ENCODE measurements around the gene RNASET2. TPM values are rescaled to one million over a fixed set of nuclear protein-coding genes. Genes with fewer than 3 reads are reported as not detected.

Gene RNASET2
- total RNA-seq, 4 donors from 2014 or later = 121 to 191 (median 176) TPM

- Histone ChIP-seq H3K36me3 (no peaks in the 10 kb centered on the region), H3K9me3 (no peaks in the 10 kb centered on the region), H3K4me1 (peaks cover 7 to 21% (median 20%) of the 10 kb centered on the region in 4 donors), H3K27me3 (no peaks in the 10 kb centered on the region), H3K4me3 (peak overlapping the region; percentile 54 to 100 (median 94)), H3K27ac (peak overlapping the region; percentile 82 to 91 (median 85))
- peak; percentile 69 for DNase-seq
- in situ Hi-C loops (cut with MboI; ENCODE audit: low pct_ligation_motif_present in 1 of 4, low pct_unique_long_range_greater_than_20kb in 1 of 4, low sequenced_read_pairs in 3 of 4) (loop anchor here in 3 of 4 donors (10.0 to 25.0 kb wide), 3 partner anchors 137 to 361 kb away; partner anchors contain the start of gene RPS6KA2 (in 1 of the 3)), intact Hi-C loops (cut with DNase I; ENCODE audit: low total_unique reads) (no loop called here)
- WGBS, 2 donors (ENCODE audit: low coverage in 1 of 2) = 6% methylated on average over 37 of the region's 38 CpGs; no CpG with 5 or more reads in 1 of the 2 donors
- TF ChIP-seq POLR2AphosphoS5 (IDR thresholded peaks at IDR 0.05) = no peak
- TF ChIP-seq, protein P1, sequence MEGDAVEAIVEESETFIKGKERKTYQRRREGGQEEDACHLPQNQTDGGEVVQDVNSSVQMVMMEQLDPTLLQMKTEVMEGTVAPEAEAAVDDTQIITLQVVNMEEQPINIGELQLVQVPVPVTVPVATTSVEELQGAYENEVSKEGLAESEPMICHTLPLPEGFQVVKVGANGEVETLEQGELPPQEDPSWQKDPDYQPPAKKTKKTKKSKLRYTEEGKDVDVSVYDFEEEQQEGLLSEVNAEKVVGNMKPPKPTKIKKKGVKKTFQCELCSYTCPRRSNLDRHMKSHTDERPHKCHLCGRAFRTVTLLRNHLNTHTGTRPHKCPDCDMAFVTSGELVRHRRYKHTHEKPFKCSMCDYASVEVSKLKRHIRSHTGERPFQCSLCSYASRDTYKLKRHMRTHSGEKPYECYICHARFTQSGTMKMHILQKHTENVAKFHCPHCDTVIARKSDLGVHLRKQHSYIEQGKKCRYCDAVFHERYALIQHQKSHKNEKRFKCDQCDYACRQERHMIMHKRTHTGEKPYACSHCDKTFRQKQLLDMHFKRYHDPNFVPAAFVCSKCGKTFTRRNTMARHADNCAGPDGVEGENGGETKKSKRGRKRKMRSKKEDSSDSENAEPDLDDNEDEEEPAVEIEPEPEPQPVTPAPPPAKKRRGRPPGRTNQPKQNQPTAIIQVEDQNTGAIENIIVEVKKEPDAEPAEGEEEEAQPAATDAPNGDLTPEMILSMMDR (IDR thresholded peaks at IDR 0.05) = peak; percentile 17 to 58 (median 50)
These were observed 41.5 kb upstream of the RNASET2 start for GRCh38 chr6:166997768-166998255.

GRCh38 chr6:166997348-166997747 is 41.0 kb upstream of the RNASET2 start:
- no peaks in the 10 kb centered on the region for H3K9me3 ChIP-seq
- H3K36me3 ChIP-seq = no peaks in the 10 kb centered on the region
- no peak overlapping the region for H3K4me3 ChIP-seq
- WGBS, 2 donors (ENCODE audit: low coverage in 1 of 2) = 80% methylated on average over 1 to 3 of the region's 3 CpGs
- in situ Hi-C loops (cut with MboI; ENCODE audit: low pct_ligation_motif_present in 1 of 4, low pct_unique_long_range_greater_than_20kb in 1 of 4, low sequenced_read_pairs in 3 of 4) (loop anchor here in 3 of 4 donors (10.0 to 25.0 kb wide), 3 partner anchors 137 to 360 kb away; partner anchors contain the start of gene RPS6KA2 (in 1 of the 3)), intact Hi-C loops (cut with DNase I; ENCODE audit: low total_unique reads) (no loop called here)
- H3K27ac ChIP-seq = no peak overlapping the region
- H3K27me3 ChIP-seq = no peaks in the 10 kb centered on the region
- H3K4me1 ChIP-seq = peaks cover 7 to 21% (median 20%) of the 10 kb centered on the region in 4 donors
- TF ChIP-seq POLR2AphosphoS5 (IDR thresholded peaks at IDR 0.05) (no peak), EP300 (IDR thresholded peaks at IDR 0.05; ENCODE audit: low read depth) (no peak), POLR2A (IDR thresholded peaks at IDR 0.05) (no peak)
- TF ChIP-seq, protein P1 (IDR thresholded peaks at IDR 0.05) = no peak
- no peak for DNase-seq

- in situ Hi-C loops (cut with MboI; ENCODE audit: low pct_ligation_motif_present in 1 of 4, low pct_unique_long_range_greater_than_20kb in 1 of 4, low sequenced_read_pairs in 3 of 4) (loop anchor here in 3 of 4 donors (10.0 to 25.0 kb wide), 3 partner anchors 138 to 359 kb away; partner anchors contain the start of gene RPS6KA2 (in 1 of the 3)), intact Hi-C loops (cut with DNase I; ENCODE audit: low total_unique reads) (no loop called here)
- no peak for DNase-seq
- Histone ChIP-seq H3K4me1 (peaks cover 7 to 19% (median 16%) of the 10 kb centered on the region in 4 donors), H3K4me3 (no peak overlapping the region), H3K9me3 (no peaks in the 10 kb centered on the region), H3K36me3 (no peaks in the 10 kb centered on the region), H3K27me3 (no peaks in the 10 kb centered on the region), H3K27ac (no peak overlapping the region)
- TF ChIP-seq, protein P1 (IDR thresholded peaks at IDR 0.05) = no peak
- TF ChIP-seq POLR2A (IDR thresholded peaks at IDR 0.05) (no peak), POLR2AphosphoS5 (IDR thresholded peaks at IDR 0.05) (no peak), EP300 (IDR thresholded peaks at IDR 0.05; ENCODE audit: low read depth) (no peak)
- WGBS, 2 donors (ENCODE audit: low coverage in 1 of 2) = 92 to 93% methylated on average over 7 of the region's 7 CpGs
These were observed 40.1 kb upstream of the RNASET2 start for GRCh38 chr6:166996406-166996805.

DNA sequence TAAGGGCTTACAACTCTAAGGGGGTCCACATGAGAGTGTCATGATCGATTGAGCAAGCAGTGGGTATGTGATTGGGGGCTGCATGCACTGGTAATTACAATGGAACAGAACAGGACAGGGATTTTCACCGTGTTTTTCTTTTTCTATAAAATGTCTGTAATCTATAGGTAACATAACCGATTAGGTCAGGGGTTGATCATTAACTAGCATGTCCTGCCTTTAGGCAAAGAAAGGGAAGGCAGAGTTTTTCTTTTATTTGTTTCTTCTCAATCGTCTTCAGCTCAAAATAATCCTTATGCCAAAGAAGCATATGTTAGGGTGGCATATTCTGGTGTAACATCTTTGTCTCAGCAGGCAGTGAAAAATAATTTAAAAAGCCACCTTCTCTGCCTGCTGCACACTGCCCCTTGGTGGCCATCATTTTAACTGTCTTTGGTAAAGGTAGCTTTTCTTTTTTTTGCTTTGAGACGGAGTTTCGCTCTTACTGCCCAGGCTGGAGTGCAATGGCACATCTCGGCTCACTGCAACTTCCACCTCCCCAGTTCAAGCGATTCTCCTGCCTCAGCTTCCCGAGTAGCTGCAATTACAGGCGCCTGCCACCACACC is 33.2 kb upstream of the RNASET2 start:
- no peak overlapping the region for H3K27ac ChIP-seq
- no peaks in the 10 kb centered on the region for H3K27me3 ChIP-seq
- intact Hi-C loops (cut with DNase I; ENCODE audit: low total_unique reads) (loop anchor here (10.0 kb wide), 1 partner anchor 205 kb away; no protein-coding TSS in a partner anchor), in situ Hi-C loops (cut with MboI; ENCODE audit: low pct_ligation_motif_present in 1 of 4, low pct_unique_long_range_greater_than_20kb in 1 of 4, low sequenced_read_pairs in 3 of 4) (loop anchor here (5.0 to 25.0 kb wide), 4 partner anchors 145 to 352 kb away; partner anchors contain the start of gene RPS6KA2 (in 1 of the 4))
- H3K4me3 ChIP-seq = no peak overlapping the region
- H3K36me3 ChIP-seq = no peaks in the 10 kb centered on the region
- TF ChIP-seq, protein P1 (IDR thresholded peaks at IDR 0.05) = peak; percentile 31 to 57 (median 47)
- TF ChIP-seq POLR2A (IDR thresholded peaks at IDR 0.05) (no peak), EP300 (IDR thresholded peaks at IDR 0.05; ENCODE audit: low read depth) (no peak), POLR2AphosphoS5 (IDR thresholded peaks at IDR 0.05) (no peak)
- peaks cover 0 to 2% (median 0%) of the 10 kb centered on the region in 4 donors for H3K4me1 ChIP-seq
- DNase-seq = no peak
- 23 to 42% methylated on average over 4 to 10 of the region's 10 CpGs for WGBS, 2 donors (ENCODE audit: low coverage in 1 of 2)
- no peaks in the 10 kb centered on the region for H3K9me3 ChIP-seq
